GM12878 (cell line): Measurements from ENCODE around the gene COL23A1. TPM values are rescaled to one million over a fixed set of nuclear protein-coding genes. Genes with fewer than 3 reads are reported as not detected.

Source experiments
- ATAC-seq: fragments of 200-7000 bp; cut with Tn5 transposase; 3 replicates; pipeline ENCODE4 v1.9.1; 2020; ENCODE audit warnings: mild to moderate bottlenecking, moderate library complexity
- BruUV-seq: library from RNA; stranded (reverse); fragments of 400-500 nt; replicated peaks from 2 replicates; lab custom pipeline; 2021; lab: Mats Ljungman, UMichigan
- CTCF ChIA-PET: fragments of 300-600 bp; sonication (Branson Sonifier 250); formaldehyde crosslinking; extraction: SDS; loops from one replicate; lab custom pipeline; 2021; ENCODE audit warnings: inconsistent platforms; lab: Yijun Ruan, JAX
- POLR2A ChIA-PET: fragments of 350-600 bp; formaldehyde crosslinking; extraction: SDS; loops from one replicate; lab custom pipeline; 2021; ENCODE audit warnings: inconsistent platforms; lab: Charles Lee
- RAD21 ChIA-PET: fragments of 300-600 bp; sonication (Branson Sonifier 250); formaldehyde crosslinking; loops from one replicate; lab custom pipeline; 2023; ENCODE audit warnings: antibody characterized with exemption; ENCODE audit not compliant: unreplicated experiment; lab: Charles Lee
- SMC1A ChIA-PET: fragments of 300-600 bp; sonication (Branson Sonifier 250); formaldehyde crosslinking; loops from one replicate; lab custom pipeline; 2023; ENCODE audit not compliant: unreplicated experiment, uncharacterized antibody; lab: Charles Lee
- DNase-seq: peaks from one replicate; pipeline ENCODE4 v3.0.0-alpha.2; 2011; ENCODE audit warnings: low read depth, low spot score
- FAIRE-seq: peaks from 3 replicates; lab custom pipeline; 2011; peaks lifted over from hg19 to GRCh38; lab: Jason Lieb, UNC
- H2AFZ ChIP-seq: 2 replicates; pipeline ENCODE4 v1.6.0; 2011; ENCODE audit warnings: low read depth, low read length, control low read depth; ENCODE audit not compliant: control insufficient read depth
- H3K27ac ChIP-seq: 2 replicates; pipeline ENCODE4 v1.5.1; 2011; ENCODE audit warnings: control low read depth; ENCODE audit not compliant: control insufficient read depth, insufficient read depth
- H3K27me3 ChIP-seq, 2 experiments: replicated peaks in 1 of 2; 2 replicates each; pipeline versions ENCODE4 v1.6.0 to v1.6.1; 2011; ENCODE audit warnings: low read length in 1 of 2; ENCODE audit not compliant: control insufficient read depth in 2 of 2, insufficient read depth in 2 of 2
- H3K36me3 ChIP-seq, 2 experiments: 2 replicates each; pipeline ENCODE4 v1.5.1; 2011; ENCODE audit warnings: low read length in 1 of 2; ENCODE audit not compliant: control insufficient read depth in 2 of 2, insufficient read depth in 2 of 2
- H3K4me1 ChIP-seq: 2 replicates; pipeline ENCODE4 v1.6.1; 2011; ENCODE audit warnings: mild to moderate bottlenecking, low read length, moderate library complexity, mixed read lengths; ENCODE audit not compliant: control insufficient read depth, insufficient read depth
- H3K4me2 ChIP-seq: 2 replicates; pipeline ENCODE4 v1.6.0; 2011; ENCODE audit warnings: control low read depth; ENCODE audit not compliant: control insufficient read depth, insufficient read depth
- H3K4me3 ChIP-seq: fragments of 200-600 bp; sonication (generic); 2 replicates; pipeline ENCODE4 v1.5.1; 2016
- H3K79me2 ChIP-seq: 2 replicates; pipeline ENCODE4 v1.6.0; 2011; ENCODE audit warnings: low read length; ENCODE audit not compliant: control insufficient read depth, insufficient read depth
- H3K9ac ChIP-seq: 2 replicates; pipeline ENCODE4 v1.8.0; 2011; ENCODE audit warnings: low read length, control low read depth, mixed read lengths; ENCODE audit not compliant: control insufficient read depth, insufficient read depth
- H3K9me3 ChIP-seq: replicated peaks from 3 replicates; pipeline ENCODE4 v1.5.1; 2011; ENCODE audit warnings: mild to moderate bottlenecking, low read length; ENCODE audit not compliant: control insufficient read depth, insufficient read depth
- H4K20me1 ChIP-seq: 2 replicates; pipeline ENCODE4 v1.6.0; 2011; ENCODE audit not compliant: control insufficient read depth, insufficient read depth
- ASH2L ChIP-seq: fragments of 300-600, 200-600 bp; sonication (generic); IDR thresholded peaks from 2 replicates; pipeline ENCODE4 v1.6.1; 2017; ENCODE audit warnings: low read depth, mild to moderate bottlenecking, borderline replicate concordance
- ATF7 ChIP-seq: fragments of 450-650 bp; IDR thresholded peaks from 2 replicates; pipeline ENCODE4 v1.6.1; 2016; ENCODE audit warnings: low read depth, mild to moderate bottlenecking
- BCL11A ChIP-seq: IDR thresholded peaks from 2 replicates; pipeline ENCODE4 v1.6.1; 2011; ENCODE audit warnings: low read depth, low read length
- FOXK2 ChIP-seq: fragments of 450-650 bp; IDR thresholded peaks from 2 replicates; pipeline ENCODE4 v1.6.1; 2017; ENCODE audit warnings: mild to moderate bottlenecking, moderate library complexity
- HDAC2 ChIP-seq: fragments of 200-600 bp; sonication (generic); IDR thresholded peaks from 2 replicates; pipeline ENCODE4 v1.6.1; 2017
- NR2F1 ChIP-seq: fragments of 450-650 bp; conservative IDR thresholded peaks from 2 replicates; pipeline ENCODE4 v1.6.1; 2017; ENCODE audit warnings: mild to moderate bottlenecking
- RAD51 ChIP-seq: fragments of 450-650 bp; IDR thresholded peaks from 2 replicates; pipeline ENCODE4 v1.6.1; 2016; ENCODE audit warnings: moderate library complexity, mild to moderate bottlenecking, inconsistent platforms
- SMAD5 ChIP-seq: IDR thresholded peaks from 2 replicates; pipeline ENCODE4 v1.6.1; 2016; ENCODE audit warnings: antibody characterized with exemption, low read depth
- TCF12 ChIP-seq: IDR thresholded peaks from 2 replicates; pipeline ENCODE4 v1.6.1; 2011; ENCODE audit warnings: low read depth, mild to moderate bottlenecking, low read length
- YY1 ChIP-seq: IDR thresholded peaks from 2 replicates; pipeline ENCODE4 v1.6.1; 2011; ENCODE audit warnings: low read depth, mild to moderate bottlenecking, low read length
- ZNF207 ChIP-seq: fragments of 450-650 bp; IDR thresholded peaks from 2 replicates; pipeline ENCODE4 v1.6.1; 2014; ENCODE audit warnings: antibody characterized with exemption, mild to moderate bottlenecking, borderline replicate concordance
- ZSCAN29 ChIP-seq: fragments of 450-650 bp; IDR thresholded peaks from 2 replicates; pipeline ENCODE4 v1.6.1; 2017; ENCODE audit warnings: mild to moderate bottlenecking, moderate library complexity
- WGBS: methylation state at CpG from one replicate; pipeline ENCODE4 v1.1.6; 2016; ENCODE audit warnings: low lambda C conversion rate; ENCODE audit not compliant: insufficient replicate concordance, insufficient coverage; ENCODE audit errors: missing lambda C conversion rate; 5-methylcytosine and 5-hydroxymethylcytosine counted together
- in situ Hi-C: fragments of 300-500 bp; cut with MboI; formaldehyde crosslinking; loops from 9 replicates; pipeline ENCODE4 v1.14.3; 2018; ENCODE audit warnings: mixed read lengths
- intact Hi-C: fragments of 100-400 bp; cut with micrococcal nuclease; formaldehyde crosslinking; loops from one replicate; pipeline ENCODE4 v1.14.2; 2022; ENCODE audit not compliant: unreplicated experiment
- polyA plus RNA-seq, 11 experiments: library from polyadenylated mRNA; depleted of rRNA in 4 of 11; unstranded in 6 of 11; stranded (reverse) in 5 of 11; fragments of >200 nt; fragmentation: Nextera tagmentation in 4 of 11; fragmentation: Illumina TruSeq in 1 of 11; extraction: Ambion mirVana in 4 of 11; extraction: Trizol in 1 of 11; gene quantifications; 1 replicate in 1 of 11; 2 replicates in 10 of 11; pipeline versions ENCODE4 v1.2.1 to v1.2.3, GENCODE V29; 2011 to 2016; ENCODE audit warnings: inconsistent platforms in 2 of 11, missing spikeins in 2 of 11, low read depth in 1 of 11
- total RNA-seq, 4 experiments: library from RNA; depleted of rRNA in 3 of 4; stranded (reverse); fragments of >200 nt in 3 of 4; fragmentation: Illumina TruSeq in 1 of 4; extraction: Trizol in 1 of 4; gene quantifications; 2 replicates each; pipeline versions ENCODE4 v1.2.1 to v1.2.3, GENCODE V29; 2013 to 2021
- TF ChIP-seq, protein P1 (sequence below): IDR thresholded peaks from 2 replicates; pipeline ENCODE4 v1.6.1; 2011; ENCODE audit warnings: borderline replicate concordance, low read depth, mild to moderate bottlenecking, moderate library complexity, low read length; ENCODE audit not compliant: insufficient read depth, poor library complexity, severe bottlenecking

COL23A1 gene
- total and polyA plus RNA-seq, 10 of the 15 experiments (the other 5 are each of a cell fraction or from before 2014, with no cell fraction given), result 0.03 to 0.83 (median 0.09) TPM; not detected in 5

DNA sequence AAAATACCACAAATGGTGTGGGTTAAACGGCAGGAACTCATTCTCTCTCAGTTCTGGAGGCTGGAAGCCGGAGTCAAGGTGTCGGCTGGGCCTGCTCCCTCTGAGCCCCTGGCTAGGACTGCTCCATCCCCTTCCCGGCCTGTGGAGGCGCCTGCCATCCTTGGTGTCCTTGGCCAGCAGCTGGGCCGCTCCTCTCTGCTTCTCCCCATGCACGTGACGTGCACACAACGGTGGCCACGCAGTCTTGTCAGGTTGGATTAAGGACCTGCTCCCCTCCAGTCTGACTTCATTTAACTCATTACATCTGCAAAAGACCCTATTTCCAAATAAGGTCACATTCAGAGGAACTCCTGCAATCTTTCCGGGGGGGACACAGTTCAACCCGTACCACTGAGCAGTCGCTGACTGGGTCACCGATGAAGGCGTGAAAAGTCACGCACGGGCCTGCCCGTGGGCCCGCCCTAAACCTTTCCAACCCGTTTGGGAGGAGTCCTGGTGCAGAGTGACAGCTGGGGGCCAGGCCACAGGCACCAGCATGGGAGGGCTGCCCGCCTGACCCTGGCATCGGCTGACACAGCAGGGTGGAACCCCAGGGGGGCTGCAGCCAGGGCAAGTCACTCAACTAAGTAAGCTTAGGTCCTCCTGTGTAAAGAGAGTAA, 135.2 kb downstream of the COL23A1 start:
- RAD21 ChIA-PET, result no interaction called here
- Histone ChIP-seq H4K20me1 (no peaks in the 10 kb centered on the region), H2AFZ (no peak overlapping the region), H3K4me1 (no peaks in the 10 kb centered on the region), H3K79me2 (no peaks in the 10 kb centered on the region), H3K4me3 (no peak overlapping the region), H3K9ac (no peak overlapping the region), H3K36me3 (no peaks in the 10 kb centered on the region), H3K27ac (no peak overlapping the region), H3K27me3 (no peaks in the 10 kb centered on the region), H3K4me2 (no peak overlapping the region), H3K9me3 (no peaks in the 10 kb centered on the region)
- BruUV-seq, result no TSS peak
- intact Hi-C loops, result loop anchor here (10.0 kb wide), 1 partner anchor 170 kb away; no protein-coding TSS in a partner anchor
- no peak for FAIRE-seq
- SMC1A ChIA-PET, result no interaction called here
- WGBS, result 63% methylated on average over 22 of the region's 22 CpGs
- POLR2A ChIA-PET, result no interaction called here
- TF ChIP-seq ZSCAN29, result no peak
- TF ChIP-seq NR2F1, result no peak
- no peak for TF ChIP-seq TCF12
- no peak for TF ChIP-seq RAD51
- TF ChIP-seq BCL11A, result no peak
- no peak for TF ChIP-seq ATF7
- TF ChIP-seq ASH2L, result no peak
- no peak for TF ChIP-seq ZNF207
- TF ChIP-seq, protein P1, sequence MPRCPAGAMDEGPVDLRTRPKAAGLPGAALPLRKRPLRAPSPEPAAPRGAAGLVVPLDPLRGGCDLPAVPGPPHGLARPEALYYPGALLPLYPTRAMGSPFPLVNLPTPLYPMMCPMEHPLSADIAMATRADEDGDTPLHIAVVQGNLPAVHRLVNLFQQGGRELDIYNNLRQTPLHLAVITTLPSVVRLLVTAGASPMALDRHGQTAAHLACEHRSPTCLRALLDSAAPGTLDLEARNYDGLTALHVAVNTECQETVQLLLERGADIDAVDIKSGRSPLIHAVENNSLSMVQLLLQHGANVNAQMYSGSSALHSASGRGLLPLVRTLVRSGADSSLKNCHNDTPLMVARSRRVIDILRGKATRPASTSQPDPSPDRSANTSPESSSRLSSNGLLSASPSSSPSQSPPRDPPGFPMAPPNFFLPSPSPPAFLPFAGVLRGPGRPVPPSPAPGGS, result no peak
- no peak for TF ChIP-seq HDAC2
- TF ChIP-seq SMAD5, result no peak
- TF ChIP-seq YY1, result no peak
- no peak for TF ChIP-seq FOXK2
- no peak for ATAC-seq
- CTCF ChIA-PET, result no interaction called here
- DNase-seq, result no peak
- in situ Hi-C loops, result no loop called here
